GM20431 (cell line): ENCODE results near the gene ZNF440.
"Not testable (repeated sequence)": the region's sequence is repeated elsewhere in the genome, so short reads cannot be mapped to it uniquely, and the experiment has no call there.

Experiments used
- in situ Hi-C: fragments of 300-500 bp; cut with MseI, MboI; formaldehyde crosslinking; loops from one replicate; pipeline ENCODE4 v1.15.0; 2020; ENCODE audit warnings: low sequenced_read_pairs; ENCODE audit not compliant: unreplicated experiment

Gene ZNF440

GRCh38 chr19:11821474-11822109 lies 7.5 kb downstream of the ZNF440 start:
- in situ Hi-C loops = no loop called here

GRCh38 chr19:11828957-11829876 lies 15.1 kb downstream of the ZNF440 start:
- in situ Hi-C loops = not testable (repeated sequence)

GRCh38 chr19:11832253-11832912 lies 18.3 kb downstream of the ZNF440 start:
- in situ Hi-C loops = no loop called here

GRCh38 chr19:11833541-11833940 lies 19.5 kb downstream of the ZNF440 start:
- in situ Hi-C loops = no loop called here

GRCh38 chr19:11835626-11836066 lies 21.6 kb downstream of the ZNF440 start:
- in situ Hi-C loops = not testable (repeated sequence)

- in situ Hi-C loops = no loop called here
These were observed 29.6 kb downstream of the ZNF440 start for GRCh38 chr19:11843722-11844121.

- in situ Hi-C loops = not testable (repeated sequence)
These were observed 33.5 kb downstream of the ZNF440 start for GRCh38 chr19:11847615-11848014.

- in situ Hi-C loops = no loop called here
These were observed 34.1 kb downstream of the ZNF440 start for GRCh38 chr19:11848200-11848593.

GRCh38 chr19:11848594-11849469 lies 34.8 kb downstream of the ZNF440 start, which contains the start of gene ZNF439:
TSS of gene ZNF439 (plus strand) at chr19:11848726. CDS start at chr19:11848868, 142 bp downstream.
- in situ Hi-C loops = no loop called here

GRCh38 chr19:11850289-11850688 lies 36.2 kb downstream of the ZNF440 start:
- in situ Hi-C loops = not testable (repeated sequence)

- in situ Hi-C loops = no loop called here
These were observed 39.3 kb downstream of the ZNF440 start for GRCh38 chr19:11853358-11853757.

GRCh38 chr19:11856596-11857250 lies 42.6 kb downstream of the ZNF440 start:
- in situ Hi-C loops = no loop called here

GRCh38 chr19:11860721-11861120 lies 46.6 kb downstream of the ZNF440 start:
- in situ Hi-C loops = no loop called here

- in situ Hi-C loops = no loop called here
These were observed 47.2 kb downstream of the ZNF440 start for GRCh38 chr19:11861301-11861700.

- in situ Hi-C loops = not testable (repeated sequence)
These were observed 53.7 kb downstream of the ZNF440 start for GRCh38 chr19:11867766-11868165.

- in situ Hi-C loops = no loop called here
These were observed 54.1 kb downstream of the ZNF440 start for GRCh38 chr19:11868188-11868587.

GRCh38 chr19:11872624-11873023 lies 58.6 kb downstream of the ZNF440 start:
- in situ Hi-C loops = no loop called here

GRCh38 chr19:11873762-11874161 lies 59.7 kb downstream of the ZNF440 start:
- in situ Hi-C loops = no loop called here

- in situ Hi-C loops = not testable (repeated sequence)
These were observed 65.7 kb downstream of the ZNF440 start for GRCh38 chr19:11879687-11880266.
